GM18951 (cell line): Measurements from ENCODE around the gene KICS2.

Source experiments
- POLR2A ChIP-seq: IDR thresholded peaks from 4 replicates; pipeline ENCODE4 v1.6.1; 2011; ENCODE audit warnings: mild to moderate bottlenecking; ENCODE audit not compliant: insufficient read length, insufficient read depth; ENCODE audit errors: extremely low read depth
- in situ Hi-C: fragments of 300-500 bp; cut with MboI; formaldehyde crosslinking; loops from one replicate; pipeline ENCODE4 v1.12.0; 2022; ENCODE audit warnings: low sequenced_read_pairs, mixed read lengths, inconsistent platforms; ENCODE audit not compliant: unreplicated experiment

KICS2 gene

GRCh38 chr12:64178122-64178521 lies 44.0 kb downstream of the KICS2 start:
- in situ Hi-C loops = no loop called here
- TF ChIP-seq POLR2A = no peak

GRCh38 chr12:64177001-64177400 lies 45.1 kb downstream of the KICS2 start:
- TF ChIP-seq POLR2A = no peak
- in situ Hi-C loops = no loop called here

- in situ Hi-C loops = no loop called here
These were observed 46.7 kb downstream of the KICS2 start for GRCh38 chr12:64175254-64175945.

GRCh38 chr12:64173456-64173855 lies 48.6 kb downstream of the KICS2 start:
- no peak for TF ChIP-seq POLR2A
- in situ Hi-C loops = no loop called here

More at GRCh38 chr12:64175254-64175945, 46.7 kb downstream of the KICS2 start:
- no peak for TF ChIP-seq POLR2A
